ENCODE measurements around the gene CHSY1.

Gene CHSY1

DNA sequence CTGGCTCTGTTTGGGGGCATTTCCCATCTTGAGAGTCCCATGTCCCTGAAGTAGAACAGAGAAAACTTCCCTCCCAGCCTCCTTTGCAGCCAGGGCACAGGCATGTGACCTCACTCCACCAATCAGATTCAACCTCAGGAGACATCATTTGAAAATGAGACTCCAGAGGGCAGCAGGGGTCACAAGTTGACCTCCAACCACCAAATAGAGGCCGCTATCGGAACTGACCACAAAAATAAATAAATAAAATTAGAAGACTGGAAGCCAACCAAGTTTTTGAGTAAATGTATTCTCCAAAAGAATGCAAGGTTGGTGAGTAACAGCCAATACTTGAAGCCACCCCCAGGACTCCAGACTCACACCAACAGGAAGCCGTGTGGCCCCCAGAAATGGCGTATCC is 106.5 kb downstream of the CHSY1 start:
- no peaks in the 10 kb centered on the region for H3K9me3 ChIP-seq (ENCODE audit: insufficient read depth, low read depth, low read length)
- H3K14ac ChIP-seq (ENCODE audit: low read length): no peak overlapping the region
- H3K4me2 ChIP-seq (ENCODE audit: low read length): no peak overlapping the region
- H3K4ac ChIP-seq (ENCODE audit: low read depth, low read length): no peak overlapping the region
- H3K9ac ChIP-seq (ENCODE audit: low read length): no peak overlapping the region
- no peak overlapping the region for H3K18ac ChIP-seq (ENCODE audit: low read length)
- H3K27me3 ChIP-seq (ENCODE audit: insufficient read depth, low read length): no peaks in the 10 kb centered on the region
- H3K79me2 ChIP-seq (ENCODE audit: control insufficient read depth, insufficient read depth, low read length, poor library complexity): peaks cover 4% of the 10 kb centered on the region
- peaks cover 7% of the 10 kb centered on the region for H3K79me1 ChIP-seq (ENCODE audit: low read length)
- no peak overlapping the region for H2BK120ac ChIP-seq (ENCODE audit: insufficient read depth, low read length, poor library complexity)
- H4K91ac ChIP-seq (ENCODE audit: low read depth, low read length): no peak overlapping the region
- no peak overlapping the region for H2BK12ac ChIP-seq (ENCODE audit: low read length)
- no peak overlapping the region for H4K8ac ChIP-seq (ENCODE audit: low read depth, low read length)
- no peak overlapping the region for H2BK5ac ChIP-seq (ENCODE audit: low read depth, low read length, poor library complexity)
- H3K4me1 ChIP-seq (ENCODE audit: control insufficient read depth in 1 of 2, insufficient read depth in 2 of 2, low read length in 2 of 2): peaks cover 11 to 17% of the 10 kb centered on the region in 2 experiments
- H2AFZ ChIP-seq (ENCODE audit: insufficient read depth, low read length, poor library complexity): no peak overlapping the region
- no peak for DNase-seq
- no peak overlapping the region for H2AK5ac ChIP-seq (ENCODE audit: low read length)
- no peak overlapping the region for H3K23ac ChIP-seq (ENCODE audit: low read length)
- no peaks in the 10 kb centered on the region for H3K36me3 ChIP-seq (ENCODE audit: control insufficient read depth in 1 of 2, insufficient read depth in 2 of 2, low read length in 2 of 2)
- H4K12ac ChIP-seq (ENCODE audit: low read depth, low read length): no peak overlapping the region
- H3K27ac ChIP-seq (ENCODE audit: low read depth, low read length): no peak overlapping the region
- no CpG with 5 or more reads among the region's 4 CpGs for WGBS (ENCODE audit: extremely low coverage, insufficient coverage, insufficient read length)
- H3K4me3 ChIP-seq (ENCODE audit: low read depth, low read length): no peak overlapping the region

GRCh38 chr15:101143321-101143720 is 108.5 kb downstream of the CHSY1 start:
- no peak overlapping the region for H2BK5ac ChIP-seq (ENCODE audit: low read depth, low read length, poor library complexity)
- H2AK5ac ChIP-seq (ENCODE audit: low read length): no peak overlapping the region
- H3K4ac ChIP-seq (ENCODE audit: low read depth, low read length): no peak overlapping the region
- H3K9me3 ChIP-seq (ENCODE audit: insufficient read depth, low read depth, low read length): no peaks in the 10 kb centered on the region
- no peak overlapping the region for H3K18ac ChIP-seq (ENCODE audit: low read length)
- H3K4me3 ChIP-seq (ENCODE audit: low read depth, low read length): no peak overlapping the region
- no peak for DNase-seq
- H2BK120ac ChIP-seq (ENCODE audit: insufficient read depth, low read length, poor library complexity): no peak overlapping the region
- no peaks in the 10 kb centered on the region for H3K27me3 ChIP-seq (ENCODE audit: insufficient read depth, low read length)
- H3K36me3 ChIP-seq (ENCODE audit: control insufficient read depth in 1 of 2, insufficient read depth in 2 of 2, low read length in 2 of 2): no peaks in the 10 kb centered on the region
- H3K4me2 ChIP-seq (ENCODE audit: low read length): no peak overlapping the region
- WGBS (ENCODE audit: extremely low coverage, insufficient coverage, insufficient read length): no CpG with 5 or more reads among the region's 7 CpGs
- H3K23ac ChIP-seq (ENCODE audit: low read length): no peak overlapping the region
- H2BK12ac ChIP-seq (ENCODE audit: low read length): no peak overlapping the region
- peaks cover 8 to 9% of the 10 kb centered on the region in 2 experiments for H3K4me1 ChIP-seq (ENCODE audit: control insufficient read depth in 1 of 2, insufficient read depth in 2 of 2, low read length in 2 of 2)
- no peak overlapping the region for H4K12ac ChIP-seq (ENCODE audit: low read depth, low read length)
- no peaks in the 10 kb centered on the region for H3K79me1 ChIP-seq (ENCODE audit: low read length)
- no peak overlapping the region for H4K8ac ChIP-seq (ENCODE audit: low read depth, low read length)
- no peak overlapping the region for H4K91ac ChIP-seq (ENCODE audit: low read depth, low read length)
- H3K79me2 ChIP-seq (ENCODE audit: control insufficient read depth, insufficient read depth, low read length, poor library complexity): no peaks in the 10 kb centered on the region
- H2AFZ ChIP-seq (ENCODE audit: insufficient read depth, low read length, poor library complexity): no peak overlapping the region
- H3K27ac ChIP-seq (ENCODE audit: low read depth, low read length): no peak overlapping the region
- H3K9ac ChIP-seq (ENCODE audit: low read length): no peak overlapping the region
- no peak overlapping the region for H3K14ac ChIP-seq (ENCODE audit: low read length)

GRCh38 chr15:101142711-101143110 is 109.1 kb downstream of the CHSY1 start:
- no peak overlapping the region for H3K27ac ChIP-seq (ENCODE audit: low read depth, low read length)
- no peak overlapping the region for H4K12ac ChIP-seq (ENCODE audit: low read depth, low read length)
- no peak overlapping the region for H3K9ac ChIP-seq (ENCODE audit: low read length)
- no peak overlapping the region for H4K8ac ChIP-seq (ENCODE audit: low read depth, low read length)
- DNase-seq: no peak
- no peak overlapping the region for H3K4me2 ChIP-seq (ENCODE audit: low read length)
- WGBS (ENCODE audit: extremely low coverage, insufficient coverage, insufficient read length): no CpG with 5 or more reads among the region's 2 CpGs
- no peaks in the 10 kb centered on the region for H3K36me3 ChIP-seq (ENCODE audit: control insufficient read depth in 1 of 2, insufficient read depth in 2 of 2, low read length in 2 of 2)
- no peak overlapping the region for H2BK12ac ChIP-seq (ENCODE audit: low read length)
- no peaks in the 10 kb centered on the region for H3K27me3 ChIP-seq (ENCODE audit: insufficient read depth, low read length)
- H2BK5ac ChIP-seq (ENCODE audit: low read depth, low read length, poor library complexity): no peak overlapping the region
- H3K79me2 ChIP-seq (ENCODE audit: control insufficient read depth, insufficient read depth, low read length, poor library complexity): no peaks in the 10 kb centered on the region
- no peak overlapping the region for H3K4me3 ChIP-seq (ENCODE audit: low read depth, low read length)
- no peak overlapping the region for H2AFZ ChIP-seq (ENCODE audit: insufficient read depth, low read length, poor library complexity)
- no peaks in the 10 kb centered on the region for H3K9me3 ChIP-seq (ENCODE audit: insufficient read depth, low read depth, low read length)
- H3K18ac ChIP-seq (ENCODE audit: low read length): no peak overlapping the region
- no peak overlapping the region for H3K4ac ChIP-seq (ENCODE audit: low read depth, low read length)
- no peaks in the 10 kb centered on the region for H3K79me1 ChIP-seq (ENCODE audit: low read length)
- no peak overlapping the region for H2BK120ac ChIP-seq (ENCODE audit: insufficient read depth, low read length, poor library complexity)
- no peak overlapping the region for H4K91ac ChIP-seq (ENCODE audit: low read depth, low read length)
- peaks cover 8% of the 10 kb centered on the region in 2 experiments for H3K4me1 ChIP-seq (ENCODE audit: control insufficient read depth in 1 of 2, insufficient read depth in 2 of 2, low read length in 2 of 2)
- H2AK5ac ChIP-seq (ENCODE audit: low read length): no peak overlapping the region
- H3K23ac ChIP-seq (ENCODE audit: low read length): no peak overlapping the region
- H3K14ac ChIP-seq (ENCODE audit: low read length): no peak overlapping the region

GRCh38 chr15:101141926-101142527 is 109.8 kb downstream of the CHSY1 start:
- H2BK120ac ChIP-seq (ENCODE audit: insufficient read depth, low read length, poor library complexity): no peak overlapping the region
- no peak overlapping the region for H3K4ac ChIP-seq (ENCODE audit: low read depth, low read length)
- no peak overlapping the region for H2BK5ac ChIP-seq (ENCODE audit: low read depth, low read length, poor library complexity)
- no peak overlapping the region for H3K18ac ChIP-seq (ENCODE audit: low read length)
- H3K4me1 ChIP-seq (ENCODE audit: control insufficient read depth in 1 of 2, insufficient read depth in 2 of 2, low read length in 2 of 2): peaks cover 8% of the 10 kb centered on the region in 2 experiments
- H4K8ac ChIP-seq (ENCODE audit: low read depth, low read length): no peak overlapping the region
- H3K79me1 ChIP-seq (ENCODE audit: low read length): no peaks in the 10 kb centered on the region
- H3K27ac ChIP-seq (ENCODE audit: low read depth, low read length): no peak overlapping the region
- H2AK5ac ChIP-seq (ENCODE audit: low read length): no peak overlapping the region
- no peak overlapping the region for H2BK12ac ChIP-seq (ENCODE audit: low read length)
- no peak for DNase-seq
- H4K91ac ChIP-seq (ENCODE audit: low read depth, low read length): no peak overlapping the region
- H3K9ac ChIP-seq (ENCODE audit: low read length): no peak overlapping the region
- H3K79me2 ChIP-seq (ENCODE audit: control insufficient read depth, insufficient read depth, low read length, poor library complexity): no peaks in the 10 kb centered on the region
- no peak overlapping the region for H3K4me2 ChIP-seq (ENCODE audit: low read length)
- no peak overlapping the region for H3K4me3 ChIP-seq (ENCODE audit: low read depth, low read length)
- peaks cover 2% of the 10 kb centered on the region for H3K9me3 ChIP-seq (ENCODE audit: insufficient read depth, low read depth, low read length)
- H3K14ac ChIP-seq (ENCODE audit: low read length): no peak overlapping the region
- H4K12ac ChIP-seq (ENCODE audit: low read depth, low read length): no peak overlapping the region
- H3K36me3 ChIP-seq (ENCODE audit: control insufficient read depth in 1 of 2, insufficient read depth in 2 of 2, low read length in 2 of 2): no peaks in the 10 kb centered on the region
- no peak overlapping the region for H2AFZ ChIP-seq (ENCODE audit: insufficient read depth, low read length, poor library complexity)
- H3K27me3 ChIP-seq (ENCODE audit: insufficient read depth, low read length): no peaks in the 10 kb centered on the region
- no peak overlapping the region for H3K23ac ChIP-seq (ENCODE audit: low read length)

Data from trophoblast cell (in vitro differentiated cells and primary cell).